Ammon's horn (tissue), 1 donor: ENCODE results near the gene ACAD10.
A peak's percentile ranks its signal among the peaks of the same experiment; 100 is the strongest.

ENCODE experiments used
- DNase-seq: peaks from one replicate; pipeline ENCODE4 v3.0.0-alpha.2; 2016; ENCODE audit warnings: low spot score

ACAD10 gene

DNA sequence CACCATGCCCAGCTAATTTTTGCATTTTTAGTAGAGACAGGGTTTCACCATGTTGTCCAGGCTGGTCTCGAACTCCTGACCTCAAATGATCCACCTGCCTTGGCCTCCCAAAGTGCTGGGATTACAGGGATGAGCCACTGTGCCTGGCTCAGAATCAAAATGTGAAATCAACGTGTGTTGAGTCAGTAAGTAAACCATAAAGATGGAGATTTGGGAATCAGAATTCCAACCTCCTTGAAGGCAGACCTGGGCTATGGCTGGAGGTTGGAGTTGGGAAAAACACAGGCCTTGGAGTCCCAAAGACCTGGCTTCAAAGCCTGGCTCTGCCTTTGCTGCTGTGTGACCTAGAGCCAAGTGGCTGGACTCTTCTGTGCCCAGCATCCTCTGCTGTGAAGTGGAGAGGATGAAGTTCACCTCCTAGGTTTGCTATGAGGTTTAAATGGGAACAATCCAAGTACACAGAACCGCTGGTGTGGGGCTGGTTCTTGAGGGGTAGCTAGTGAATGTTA is 91.0 kb downstream of the ACAD10 start:
- no peak for DNase-seq

DNA sequence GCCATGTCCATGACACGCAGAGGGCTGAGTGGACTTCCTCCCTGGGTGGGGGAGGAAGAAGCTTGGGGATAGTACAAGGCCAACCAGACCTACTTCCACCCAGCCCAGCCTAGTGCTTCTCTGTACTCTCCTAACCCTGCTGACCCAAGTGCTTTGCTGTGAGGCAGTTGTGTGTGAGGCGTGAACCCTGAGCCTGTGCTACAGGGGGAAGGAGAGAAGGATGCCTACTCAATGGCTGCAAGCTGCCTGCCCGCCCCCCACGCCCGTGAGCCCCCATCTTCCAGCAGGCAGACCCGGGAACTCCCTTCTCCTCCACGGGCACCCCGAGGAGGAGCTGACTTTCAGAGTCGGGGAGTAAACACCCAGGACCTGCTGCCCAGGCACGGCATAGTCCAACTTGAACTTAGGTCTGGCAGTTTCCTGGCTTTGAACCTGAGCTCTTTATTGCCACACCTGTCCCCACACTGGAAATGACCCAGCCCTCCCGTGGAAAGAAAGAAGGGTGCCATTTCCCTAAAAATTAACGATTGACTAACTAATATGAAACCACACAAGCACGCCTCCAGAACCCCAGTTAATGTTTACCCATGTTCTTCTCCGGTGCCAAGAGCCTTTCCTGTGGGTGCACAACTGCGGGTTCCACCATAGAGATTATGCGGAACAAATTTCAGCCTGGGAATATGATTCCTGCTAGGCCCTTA is 91.6 kb downstream of the ACAD10 start:
- DNase-seq: peak; percentile 78

DNA sequence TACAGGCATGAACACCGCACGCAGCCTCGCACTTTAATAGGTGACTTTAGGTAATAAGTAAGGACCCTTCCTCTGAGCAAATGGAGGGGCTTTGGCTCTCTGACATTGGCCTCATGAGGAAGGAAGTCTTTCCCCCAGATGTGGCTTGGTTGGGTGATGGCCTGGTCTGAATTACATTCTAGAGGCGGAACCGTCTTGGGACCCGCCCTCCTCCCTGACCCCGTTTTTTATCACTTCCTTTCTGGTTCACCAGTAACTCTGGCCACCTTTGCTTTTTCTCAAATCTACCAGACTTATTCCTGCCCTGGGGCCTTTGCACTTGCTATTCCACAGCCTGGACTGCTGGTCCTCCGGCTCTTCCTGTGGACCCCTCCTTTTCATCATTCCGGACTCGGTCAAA is 94.3 kb downstream of the ACAD10 start:
- DNase-seq: no peak

DNA sequence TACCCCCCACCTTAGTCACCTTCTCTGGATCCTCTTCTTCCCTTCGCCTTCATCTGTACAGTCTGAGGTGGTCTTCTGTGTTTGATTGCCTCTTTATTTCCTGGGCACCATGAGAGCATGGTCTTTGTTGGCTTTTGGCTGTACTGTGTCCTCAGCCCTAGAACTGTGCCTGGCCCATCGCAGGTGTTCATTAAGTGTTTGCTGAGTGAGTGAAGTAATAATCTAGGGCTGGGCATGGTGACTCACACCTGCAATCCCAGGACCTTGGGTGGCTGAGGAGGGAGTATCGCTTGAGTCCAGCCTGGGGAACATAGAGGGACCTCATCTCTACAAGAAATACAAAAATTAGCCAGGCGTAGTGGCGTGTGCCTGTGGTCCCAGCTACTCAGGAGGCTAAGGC is 94.8 kb downstream of the ACAD10 start:
- DNase-seq: no peak

DNA sequence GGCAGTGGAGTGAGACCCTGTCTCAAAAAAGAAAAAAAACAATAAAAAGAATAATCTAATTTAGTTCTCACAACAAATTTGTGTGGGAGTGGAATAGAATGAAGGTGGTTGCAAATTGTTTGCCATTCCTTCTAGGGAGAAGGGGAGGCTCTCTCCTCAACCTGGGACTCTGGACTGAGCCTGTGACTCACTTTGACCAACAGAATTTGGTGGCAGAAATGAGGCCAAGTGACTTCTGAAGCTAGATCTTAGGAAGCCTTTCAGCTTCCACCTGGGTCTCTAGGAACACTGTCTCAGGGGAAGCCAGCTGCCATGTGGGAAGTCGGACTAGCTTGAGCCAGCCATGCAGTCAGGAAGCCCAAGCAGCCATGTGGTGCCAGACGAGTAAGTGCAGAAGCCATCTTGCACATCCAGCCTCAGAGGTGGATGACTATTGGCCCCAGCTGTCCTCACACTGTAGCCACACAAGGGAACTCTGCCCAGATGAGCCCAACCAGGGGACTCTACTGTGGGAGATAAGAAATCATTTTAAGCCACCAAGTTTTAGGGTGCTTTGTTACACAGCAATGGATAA is 95.3 kb downstream of the ACAD10 start:
- no peak for DNase-seq

DNA sequence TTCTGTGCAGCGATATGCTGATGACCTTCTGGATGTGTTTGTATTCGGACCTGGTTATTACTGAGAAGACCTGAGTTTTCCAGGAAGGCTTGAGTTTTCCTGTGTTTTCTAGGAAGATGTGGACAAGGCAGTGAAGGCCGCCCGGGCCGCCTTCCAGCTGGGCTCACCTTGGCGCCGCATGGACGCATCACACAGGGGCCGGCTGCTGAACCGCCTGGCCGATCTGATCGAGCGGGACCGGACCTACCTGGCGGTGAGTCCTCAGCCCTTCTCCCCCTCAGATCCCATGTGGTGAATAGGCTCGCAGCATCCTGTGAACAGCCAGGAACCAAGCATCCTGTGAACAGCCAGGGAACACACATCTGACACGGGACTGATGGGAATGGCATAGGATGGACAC is 97.2 kb downstream of the ACAD10 start:
- DNase-seq: no peak

DNA sequence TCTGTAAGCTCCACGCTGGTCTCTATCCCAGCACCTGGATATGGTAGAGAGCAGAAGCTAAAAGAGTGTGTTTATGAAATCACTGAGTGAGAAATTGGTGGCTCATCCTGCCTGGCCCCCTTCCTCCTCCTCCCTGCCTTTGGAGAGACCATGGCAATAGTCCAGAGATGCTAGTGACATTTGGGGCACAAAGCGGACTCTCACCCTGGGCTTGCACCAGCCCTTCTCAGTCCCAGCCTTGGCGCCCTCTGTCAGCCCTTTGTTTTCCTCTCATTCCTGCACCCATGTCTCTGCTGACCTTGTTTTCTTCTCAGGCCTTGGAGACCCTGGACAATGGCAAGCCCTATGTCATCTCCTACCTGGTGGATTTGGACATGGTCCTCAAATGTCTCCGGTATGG is 99.1 kb downstream of the ACAD10 start:
- DNase-seq: no peak

DNA sequence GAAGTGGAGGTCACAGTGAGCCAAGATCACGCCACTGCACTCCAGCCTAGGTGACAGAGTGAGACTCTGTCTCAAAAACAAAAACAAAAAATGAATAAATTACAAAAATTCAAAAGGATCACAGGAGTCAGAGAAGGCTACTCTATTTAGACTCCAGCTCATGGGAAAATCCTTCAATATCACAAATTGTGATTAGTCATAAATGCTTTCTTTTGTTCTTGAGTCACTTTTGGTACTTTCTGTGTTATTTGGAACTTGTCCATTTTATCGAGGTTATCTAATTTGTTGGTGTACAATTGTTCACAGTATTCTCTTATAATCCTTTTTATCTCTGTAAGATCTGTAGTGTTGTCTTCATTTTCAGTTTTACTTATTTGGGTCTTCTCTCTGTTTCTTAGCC is 99.8 kb downstream of the ACAD10 start:
- DNase-seq: no peak

DNA sequence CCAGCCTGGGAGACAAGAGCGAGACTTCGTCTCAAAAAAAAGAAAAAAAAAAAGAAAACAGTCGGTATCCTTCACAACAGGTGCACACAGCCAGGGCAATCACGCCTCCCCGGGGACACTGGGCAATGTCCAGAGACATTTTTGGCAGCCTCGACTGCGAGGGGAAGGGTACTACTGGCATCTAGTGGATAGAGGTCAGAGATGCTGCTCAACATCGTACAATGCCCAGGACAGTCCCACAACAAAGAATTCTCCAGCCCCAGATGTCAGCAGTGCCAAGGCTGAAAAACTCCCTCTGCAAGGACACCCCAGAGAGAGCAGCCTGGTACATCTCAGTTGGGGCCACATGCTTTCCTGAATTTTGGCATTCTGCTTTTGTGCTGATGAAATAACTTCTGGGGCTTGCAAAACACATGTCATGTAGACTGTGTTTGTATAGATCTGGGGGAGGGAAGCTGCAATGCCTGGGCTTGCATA is 102.4 kb downstream of the ACAD10 start:
- DNase-seq: peak; percentile 42

DNA sequence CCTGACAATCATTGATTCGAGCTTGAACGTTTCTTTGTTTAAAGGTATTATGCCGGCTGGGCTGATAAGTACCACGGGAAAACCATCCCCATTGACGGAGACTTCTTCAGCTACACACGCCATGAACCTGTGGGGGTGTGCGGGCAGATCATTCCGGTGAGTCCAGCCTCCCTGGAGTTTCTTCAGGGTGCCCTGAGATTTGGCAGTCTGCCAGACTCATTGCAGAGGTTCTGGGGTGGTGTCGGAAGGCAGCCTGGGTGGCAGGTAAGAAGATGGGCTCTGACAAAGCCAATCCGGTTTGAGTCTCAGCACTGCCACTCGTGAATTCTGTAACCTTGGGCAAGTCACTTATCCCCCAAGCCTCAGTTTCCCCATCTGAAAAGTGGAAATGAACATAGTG is 103.9 kb downstream of the ACAD10 start:
- no peak for DNase-seq

DNA sequence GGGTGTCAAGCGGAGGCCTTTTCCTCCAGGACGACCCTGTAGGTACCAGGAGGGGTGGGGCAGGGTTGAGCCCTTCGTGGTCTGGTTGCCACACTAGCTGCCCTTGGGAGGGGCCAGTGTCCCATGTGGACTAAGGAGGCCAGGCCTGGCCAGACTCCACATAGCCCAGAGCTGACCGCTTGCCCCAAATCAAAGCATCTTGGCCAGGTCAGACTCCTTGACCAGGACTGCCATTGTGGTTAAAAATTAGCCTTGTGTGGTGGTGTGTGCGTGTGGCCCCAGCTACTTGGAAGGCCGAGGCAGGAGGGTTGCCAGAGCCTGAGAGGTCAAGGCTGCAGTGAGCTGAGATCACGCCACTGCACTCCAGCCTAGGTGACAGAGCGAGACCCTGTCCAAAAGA is 105.7 kb downstream of the ACAD10 start:
- no peak for DNase-seq

DNA sequence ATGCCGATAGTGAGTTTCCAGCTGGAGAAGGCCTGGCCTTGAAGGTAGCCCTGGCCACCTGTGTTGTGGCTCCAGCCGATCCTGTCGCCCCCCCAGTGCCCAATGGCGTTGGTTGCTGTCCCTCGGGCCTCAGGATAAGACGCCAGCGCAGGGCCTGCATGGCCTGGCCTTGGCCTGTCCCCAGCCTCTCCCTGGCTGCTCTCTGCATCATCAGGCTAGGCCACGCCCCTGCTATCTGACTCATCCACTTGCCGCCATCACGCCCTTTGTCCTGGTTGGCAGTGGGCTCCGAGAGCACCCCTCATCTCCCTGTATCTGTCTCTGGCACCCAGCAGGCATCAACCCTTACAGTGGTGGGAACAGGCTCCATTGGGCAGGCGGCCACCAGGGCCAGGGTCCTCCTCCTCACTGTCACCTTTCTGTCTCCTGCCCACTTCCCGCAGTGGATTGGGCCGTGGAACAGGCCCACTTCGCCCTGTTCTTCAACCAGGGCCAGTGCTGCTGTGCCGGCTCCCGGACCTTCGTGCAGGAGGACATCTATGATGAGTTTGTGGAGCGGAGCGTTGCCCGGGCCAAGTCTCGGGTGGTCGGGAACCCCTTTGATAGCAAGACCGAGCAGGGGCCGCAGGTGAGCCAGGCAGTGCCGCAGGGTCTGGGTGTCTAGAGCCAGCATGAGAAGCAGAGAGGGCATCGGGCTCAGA is 106.5 kb downstream of the ACAD10 start:
- no peak for DNase-seq

DNA sequence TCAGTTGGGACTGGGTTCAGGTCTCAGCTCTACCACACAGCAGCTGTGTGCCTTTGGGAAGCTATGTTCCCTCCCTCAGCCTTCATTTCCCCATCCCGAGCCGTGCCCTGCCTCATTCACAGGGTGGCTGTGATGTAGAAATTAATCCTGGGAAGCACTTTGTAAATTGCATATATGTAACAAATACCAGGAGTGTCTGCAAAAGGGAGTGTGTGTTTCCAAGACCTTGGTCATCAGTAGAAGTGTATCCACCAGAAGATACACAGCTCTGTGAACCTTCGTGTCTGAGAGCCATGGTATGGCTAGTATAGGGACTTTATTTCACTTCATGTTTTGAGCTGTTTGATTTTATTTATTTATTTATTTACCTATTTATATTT is 107.0 kb downstream of the ACAD10 start:
- DNase-seq: no peak

DNA sequence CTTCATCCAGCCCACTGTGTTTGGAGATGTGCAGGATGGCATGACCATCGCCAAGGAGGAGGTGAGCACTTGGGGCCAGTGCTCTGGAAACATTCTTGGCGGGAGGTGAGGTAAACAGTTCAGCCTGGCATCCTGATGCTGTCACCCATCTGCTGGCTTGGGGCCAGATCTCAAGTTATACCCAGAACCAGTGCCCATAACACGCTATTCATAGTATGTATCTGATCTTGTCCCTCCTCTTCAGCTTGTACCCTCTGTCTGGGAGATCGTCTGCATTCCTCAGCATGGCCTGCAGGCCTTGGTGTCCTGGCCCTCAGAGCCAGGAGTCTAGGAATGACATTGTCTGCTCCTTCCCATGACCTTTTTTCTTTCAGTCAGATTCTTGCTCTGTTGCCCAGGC is 112.3 kb downstream of the ACAD10 start:
- no peak for DNase-seq

DNA sequence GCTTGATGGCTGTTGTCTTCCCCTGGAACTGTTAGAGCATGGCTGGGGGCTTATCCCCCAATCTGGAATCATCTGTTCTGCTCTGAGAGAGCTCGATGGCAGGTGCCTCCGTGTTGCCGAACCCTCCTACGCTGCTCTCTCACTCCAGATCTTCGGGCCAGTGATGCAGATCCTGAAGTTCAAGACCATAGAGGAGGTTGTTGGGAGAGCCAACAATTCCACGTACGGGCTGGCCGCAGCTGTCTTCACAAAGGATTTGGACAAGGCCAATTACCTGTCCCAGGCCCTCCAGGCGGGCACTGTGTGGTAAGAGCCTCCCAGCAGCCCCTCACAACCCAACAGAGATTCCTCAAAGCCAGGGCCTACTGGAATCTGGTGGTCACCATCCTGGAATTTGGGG is 113.9 kb downstream of the ACAD10 start:
- no peak for DNase-seq

DNA sequence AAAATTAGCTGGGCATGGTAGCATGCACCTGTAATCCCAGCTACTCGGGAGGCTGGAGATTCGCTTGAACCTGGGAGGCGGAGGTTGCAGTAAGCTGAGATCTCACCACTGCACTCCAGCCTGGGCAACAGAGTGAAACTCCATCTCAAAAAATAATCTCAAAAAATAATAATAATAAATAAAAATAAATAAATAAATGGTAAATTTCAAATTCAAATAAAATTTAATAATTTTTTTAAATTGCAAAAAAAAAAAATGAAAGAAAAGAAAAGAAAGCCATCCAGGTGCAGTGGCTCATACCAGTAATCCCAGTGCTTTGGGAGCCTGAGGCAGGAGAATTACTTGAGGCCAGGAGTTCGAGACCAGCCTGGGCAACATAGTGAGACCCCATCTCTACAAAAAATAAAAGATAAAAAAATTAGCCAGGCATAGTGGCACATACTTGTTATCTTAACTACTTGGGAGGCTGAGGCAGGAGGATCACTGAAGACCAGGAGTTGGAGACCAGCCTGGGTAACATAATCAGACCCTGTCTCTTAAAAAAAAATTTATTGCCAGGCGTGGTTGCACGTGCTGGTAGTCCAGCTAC is 117.3 kb downstream of the ACAD10 start:
- no peak for DNase-seq

DNA sequence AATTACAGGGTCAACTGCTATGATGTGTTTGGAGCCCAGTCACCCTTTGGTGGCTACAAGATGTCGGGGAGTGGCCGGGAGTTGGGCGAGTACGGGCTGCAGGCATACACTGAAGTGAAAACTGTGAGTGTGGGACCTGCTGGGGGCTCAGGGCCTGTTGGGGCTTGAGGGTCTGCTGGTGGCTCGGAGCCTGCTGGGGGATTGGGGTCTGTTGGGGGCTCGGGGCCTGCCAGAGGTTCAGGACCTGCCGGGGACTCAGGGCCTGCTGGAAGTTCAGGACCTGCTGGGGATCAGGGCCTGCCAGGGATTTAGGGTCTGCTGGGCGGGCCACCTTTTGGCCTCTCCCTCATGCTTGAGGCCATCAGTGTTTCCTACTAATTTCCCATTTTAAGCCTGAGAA is 118.0 kb downstream of the ACAD10 start:
- no peak for DNase-seq

DNA sequence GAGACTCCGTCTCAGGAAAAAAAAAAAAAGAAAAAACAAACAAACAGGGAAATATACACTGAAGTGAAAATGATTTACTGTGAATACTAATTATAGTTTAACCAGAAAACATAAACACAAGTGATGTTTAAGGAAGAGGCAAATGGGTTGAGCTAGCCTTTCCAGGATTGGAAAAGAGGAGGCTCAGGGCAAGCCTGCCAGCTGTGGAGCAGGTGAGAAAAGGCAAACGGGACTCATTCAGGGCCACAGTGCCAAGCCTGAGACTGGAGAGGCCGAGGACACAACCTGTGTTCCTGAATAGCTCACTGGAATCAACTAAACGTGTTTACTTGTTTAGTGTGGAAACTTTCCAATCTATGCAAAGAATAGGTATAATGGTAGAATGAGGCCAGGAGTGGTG is 120.5 kb downstream of the ACAD10 start:
- no peak for DNase-seq
